WTC11 (cell line): ENCODE data around the gene EI24. TPM values are rescaled to one million over a fixed set of nuclear protein-coding genes. Genes with fewer than 3 reads are reported as not detected.

Source experiments
- ATAC-seq: fragments of 200-7000 bp; cut with Tn5 transposase; 2 replicates; pipeline ENCODE4 v1.10.0; 2021; ENCODE audit warnings: mild to moderate bottlenecking, moderate library complexity
- CTCF ChIA-PET: fragments of 300-600 bp; sonication (Branson Sonifier 250); formaldehyde crosslinking; loops from one replicate; lab custom pipeline; 2021; ENCODE audit warnings: antibody characterized with exemption; lab: Charles Lee
- POLR2A ChIA-PET: fragments of 350-600 bp; sonication (Branson Sonifier 250); formaldehyde crosslinking; loops from one replicate; lab custom pipeline; 2021; ENCODE audit warnings: antibody characterized with exemption; lab: Charles Lee
- DNase-seq: peaks from one replicate; pipeline ENCODE4 v3.0.0; 2021; ENCODE audit warnings: low spot score
- H3K27ac Mint-ChIP-seq: 2 replicates; pipeline ENCODE4 v1.8.0; 2021; ENCODE audit warnings: mixed read lengths
- H3K27me3 Mint-ChIP-seq: 2 replicates; pipeline ENCODE4 v1.8.0; 2021; ENCODE audit warnings: low read depth, mild to moderate bottlenecking, moderate library complexity, mixed read lengths
- H3K36me3 Mint-ChIP-seq: 2 replicates; pipeline ENCODE4 v1.8.0; 2021; ENCODE audit warnings: mixed read lengths
- H3K4me1 Mint-ChIP-seq: 2 replicates; pipeline ENCODE4 v1.8.0; 2022; ENCODE audit warnings: mixed read lengths
- H3K4me3 Mint-ChIP-seq: 2 replicates; pipeline ENCODE4 v1.8.0; 2021; ENCODE audit warnings: mild to moderate bottlenecking, moderate library complexity, mixed read lengths
- H3K9me3 Mint-ChIP-seq: 2 replicates; pipeline ENCODE4 v1.8.0; 2021; ENCODE audit warnings: mixed read lengths
- AR ChIP-seq: fragments of 250-450 bp; sonication (Bioruptor Pico); IDR thresholded peaks from 2 replicates; pipeline ENCODE4 v1.9.0; 2021; ENCODE audit warnings: mild to moderate bottlenecking
- ATF1 ChIP-seq: sonication (generic); formaldehyde crosslinking; IDR thresholded peaks from 2 replicates; pipeline ENCODE4 v1.8.1; 2023; ENCODE audit warnings: mild to moderate bottlenecking, moderate library complexity, missing genetic modification reagents
- ATF2 ChIP-seq: sonication (generic); formaldehyde crosslinking; IDR thresholded peaks from 2 replicates; pipeline ENCODE4 v1.8.1; 2022; ENCODE audit warnings: low read depth, missing genetic modification reagents, borderline replicate concordance
- ATF6 ChIP-seq: sonication (generic); formaldehyde crosslinking; IDR thresholded peaks from 2 replicates; pipeline ENCODE4 v1.8.1; 2023; ENCODE audit warnings: mild to moderate bottlenecking, missing genetic modification reagents
- EMX1 ChIP-seq: fragments of 250-450 bp; sonication (Bioruptor Pico); IDR thresholded peaks from 2 replicates; pipeline ENCODE4 v1.8.0; 2021; ENCODE audit warnings: mild to moderate bottlenecking
- FOXK1 ChIP-seq: sonication (generic); formaldehyde crosslinking; IDR thresholded peaks from 2 replicates; pipeline ENCODE4 v1.8.0; 2022; ENCODE audit warnings: mild to moderate bottlenecking, moderate library complexity, missing genetic modification reagents
- GTF2I ChIP-seq: fragments of 250-450 bp; sonication (Bioruptor Pico); conservative IDR thresholded peaks from 2 replicates; pipeline ENCODE4 v1.4.0; 2021; ENCODE audit warnings: mild to moderate bottlenecking
- HMGXB4 ChIP-seq: sonication (generic); formaldehyde crosslinking; IDR thresholded peaks from 2 replicates; pipeline ENCODE4 v1.8.1; 2023; ENCODE audit warnings: mild to moderate bottlenecking, moderate library complexity, missing genetic modification reagents
- IRF2 ChIP-seq: sonication (generic); formaldehyde crosslinking; IDR thresholded peaks from 2 replicates; pipeline ENCODE4 v1.8.0; 2022; ENCODE audit warnings: low read depth, missing genetic modification reagents, borderline replicate concordance
- MAX ChIP-seq: sonication (generic); formaldehyde crosslinking; IDR thresholded peaks from 2 replicates; pipeline ENCODE4 v1.8.0; 2022; ENCODE audit warnings: mild to moderate bottlenecking, missing genetic modification reagents
- NFATC4 ChIP-seq: fragments of 250-450 bp; sonication (Bioruptor Pico); IDR thresholded peaks from 2 replicates; pipeline ENCODE4 v1.9.0; 2021; ENCODE audit warnings: mild to moderate bottlenecking
- PRDM15 ChIP-seq: sonication (generic); formaldehyde crosslinking; IDR thresholded peaks from 2 replicates; pipeline ENCODE4 v1.8.0; 2022; ENCODE audit warnings: missing genetic modification reagents
- PRRX2 ChIP-seq: fragments of 250-450 bp; sonication (Bioruptor Pico); IDR thresholded peaks from 2 replicates; pipeline ENCODE4 v1.8.0; 2021; ENCODE audit warnings: mild to moderate bottlenecking
- STAT6 ChIP-seq: sonication (generic); formaldehyde crosslinking; conservative IDR thresholded peaks from 2 replicates; pipeline ENCODE4 v1.8.1; 2023; ENCODE audit warnings: mild to moderate bottlenecking, low read depth, missing genetic modification reagents, moderate library complexity
- USF2 ChIP-seq: sonication (generic); formaldehyde crosslinking; IDR thresholded peaks from 2 replicates; pipeline ENCODE4 v1.8.1; 2023; ENCODE audit warnings: mild to moderate bottlenecking, missing genetic modification reagents, moderate library complexity
- ZNF423 ChIP-seq: fragments of 250-450 bp; sonication (Bioruptor Pico); IDR thresholded peaks from 2 replicates; pipeline ENCODE4 v2.1.2; 2022; ENCODE audit warnings: mild to moderate bottlenecking, moderate library complexity
- ZNF425 ChIP-seq: fragments of 250-450 bp; sonication (Bioruptor Pico); conservative IDR thresholded peaks from 2 replicates; pipeline ENCODE4 v1.9.0; 2021; ENCODE audit warnings: mild to moderate bottlenecking
- total RNA-seq: library from RNA; stranded (reverse); gene quantifications from 3 replicates; pipeline ENCODE4 v1.2.3, GENCODE V29; 2021

The EI24 gene
- total RNA-seq, 1 experiment from 2014 or later = 120 TPM

GRCh38 chr11:125550780-125551179, 18.5 kb upstream of the EI24 start:
- POLR2A ChIA-PET = no interaction called here

More at GRCh38 chr11:125550780-125551179, 18.5 kb upstream of the EI24 start:
- CTCF ChIA-PET = interaction anchor here (0.7 kb wide), 1 partner anchor 263 kb away, joined by 5 read pairs; no protein-coding TSS in a partner anchor
- no peak for ATAC-seq
- no peak overlapping the region for H3K27ac Mint-ChIP-seq
- TF ChIP-seq ATF1 (CRISPR knock-in tag) = no peak
- TF ChIP-seq MAX = no peak
- TF ChIP-seq IRF2 (CRISPR knock-in tag) = no peak
- TF ChIP-seq FOXK1 = no peak
- no peak for TF ChIP-seq ATF6 (CRISPR knock-in tag)
- TF ChIP-seq AR = no peak
- no peak for TF ChIP-seq GTF2I (CRISPR knock-in tag)
- no peak for TF ChIP-seq STAT6
- no peak for TF ChIP-seq EMX1 (CRISPR knock-in tag)
- TF ChIP-seq ZNF423 (CRISPR knock-in tag) = no peak
- no peak for TF ChIP-seq ATF2 (CRISPR knock-in tag)
- no peak for TF ChIP-seq USF2 (CRISPR knock-in tag)
- no peak for TF ChIP-seq NFATC4
- TF ChIP-seq HMGXB4 (CRISPR knock-in tag) = no peak
- TF ChIP-seq ZNF425 (CRISPR knock-in tag) = no peak
- no peak for TF ChIP-seq PRDM15 (CRISPR knock-in tag)
- no peak for TF ChIP-seq PRRX2 (CRISPR knock-in tag)
- H3K4me1 Mint-ChIP-seq = no peaks in the 10 kb centered on the region; the same call in 1 of the 2 replicates
- peaks cover 27% of the 10 kb centered on the region for H3K27me3 Mint-ChIP-seq
- no peak overlapping the region for H3K4me3 Mint-ChIP-seq
- H3K9me3 Mint-ChIP-seq = peaks cover 67% of the 10 kb centered on the region
- H3K36me3 Mint-ChIP-seq = peaks cover 42% of the 10 kb centered on the region
- DNase-seq = no peak
